NB4 (cell line): ENCODE measurements around the gene ICE2.

Source experiments
- MYC ChIP-seq: IDR thresholded peaks from 2 replicates; pipeline ENCODE4 v1.6.1; 2011; ENCODE audit warnings: low read depth, low read length
- POLR2A ChIP-seq: IDR thresholded peaks from 2 replicates; pipeline ENCODE4 v1.6.1; 2011; ENCODE audit warnings: mild to moderate bottlenecking; ENCODE audit not compliant: insufficient read length; ENCODE audit errors: extremely low read depth
- TF ChIP-seq, protein P1 (sequence below): IDR thresholded peaks from one replicate; pipeline ENCODE4 v1.5.1; 2012; ENCODE audit warnings: low read depth, low read length
- TF ChIP-seq, protein P2 (sequence below): IDR thresholded peaks from 2 replicates; pipeline ENCODE4 v1.6.1; 2011; ENCODE audit warnings: low read depth, low read length

DNA sequence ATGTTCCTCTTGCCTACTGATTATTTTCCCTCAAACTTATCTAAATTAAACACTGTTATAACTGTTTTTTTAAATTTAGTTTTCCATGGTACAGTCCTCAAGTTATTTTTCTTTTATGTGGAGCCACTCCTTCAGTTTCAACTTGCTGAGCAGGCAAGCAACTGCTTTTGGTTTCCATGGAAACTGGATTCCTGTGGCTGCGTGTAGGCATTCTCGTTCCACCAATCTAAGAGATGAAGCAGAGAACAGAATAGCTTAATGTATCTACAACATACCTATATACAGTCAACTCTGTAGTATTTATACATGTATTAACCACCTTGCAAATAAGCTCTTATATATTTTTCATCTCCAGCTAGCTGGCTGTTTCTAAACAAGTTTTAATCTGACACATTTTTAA, 55.4 kb downstream of the ICE2 start:
- TF ChIP-seq, protein P1, sequence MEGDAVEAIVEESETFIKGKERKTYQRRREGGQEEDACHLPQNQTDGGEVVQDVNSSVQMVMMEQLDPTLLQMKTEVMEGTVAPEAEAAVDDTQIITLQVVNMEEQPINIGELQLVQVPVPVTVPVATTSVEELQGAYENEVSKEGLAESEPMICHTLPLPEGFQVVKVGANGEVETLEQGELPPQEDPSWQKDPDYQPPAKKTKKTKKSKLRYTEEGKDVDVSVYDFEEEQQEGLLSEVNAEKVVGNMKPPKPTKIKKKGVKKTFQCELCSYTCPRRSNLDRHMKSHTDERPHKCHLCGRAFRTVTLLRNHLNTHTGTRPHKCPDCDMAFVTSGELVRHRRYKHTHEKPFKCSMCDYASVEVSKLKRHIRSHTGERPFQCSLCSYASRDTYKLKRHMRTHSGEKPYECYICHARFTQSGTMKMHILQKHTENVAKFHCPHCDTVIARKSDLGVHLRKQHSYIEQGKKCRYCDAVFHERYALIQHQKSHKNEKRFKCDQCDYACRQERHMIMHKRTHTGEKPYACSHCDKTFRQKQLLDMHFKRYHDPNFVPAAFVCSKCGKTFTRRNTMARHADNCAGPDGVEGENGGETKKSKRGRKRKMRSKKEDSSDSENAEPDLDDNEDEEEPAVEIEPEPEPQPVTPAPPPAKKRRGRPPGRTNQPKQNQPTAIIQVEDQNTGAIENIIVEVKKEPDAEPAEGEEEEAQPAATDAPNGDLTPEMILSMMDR: no peak
- TF ChIP-seq MYC: no peak
- TF ChIP-seq, protein P2, sequence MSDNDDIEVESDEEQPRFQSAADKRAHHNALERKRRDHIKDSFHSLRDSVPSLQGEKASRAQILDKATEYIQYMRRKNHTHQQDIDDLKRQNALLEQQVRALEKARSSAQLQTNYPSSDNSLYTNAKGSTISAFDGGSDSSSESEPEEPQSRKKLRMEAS: no peak
- TF ChIP-seq POLR2A: no peak
